Keratinocyte (primary cell): ENCODE data around the gene CSTB. TPM values are rescaled to one million over a fixed set of nuclear protein-coding genes. Genes with fewer than 3 reads are reported as not detected.

Source experiments
- DNase-seq: peaks from one replicate; pipeline ENCODE4 v3.0.0-alpha.2; 2011; ENCODE audit warnings: low read depth, missing footprints, low spot score
- FAIRE-seq: peaks from 2 replicates; lab custom pipeline; 2011; peaks lifted over from hg19 to GRCh38; lab: Jason Lieb, UNC
- H2AFZ ChIP-seq: 2 replicates; pipeline ENCODE4 v1.6.0; 2012; ENCODE audit warnings: low read length, control low read depth, inconsistent platforms; ENCODE audit not compliant: control insufficient read depth
- H3K27ac ChIP-seq: 2 replicates; pipeline ENCODE4 v1.5.1; 2011; ENCODE audit warnings: low read length; ENCODE audit not compliant: control insufficient read depth, insufficient read depth
- H3K27me3 ChIP-seq: 3 replicates; pipeline ENCODE4 v1.6.0; 2011; ENCODE audit warnings: low read length; ENCODE audit not compliant: control insufficient read depth, insufficient read depth; ENCODE audit errors: extremely low read depth
- H3K36me3 ChIP-seq, 2 experiments: 2 replicates in 1 of 2; 3 replicates in 1 of 2; pipeline ENCODE4 v1.5.1; 2011; ENCODE audit warnings: low read length in 2 of 2, mild to moderate bottlenecking in 1 of 2; ENCODE audit not compliant: control insufficient read depth in 2 of 2, insufficient read depth in 2 of 2; ENCODE audit errors: extremely low read depth in 1 of 2
- H3K4me1 ChIP-seq: 3 replicates; pipeline ENCODE4 v1.5.1; 2011; ENCODE audit warnings: low read length; ENCODE audit not compliant: control insufficient read depth, insufficient read depth; ENCODE audit errors: extremely low read depth
- H3K4me2 ChIP-seq: 3 replicates; pipeline ENCODE4 v1.6.0; 2011; ENCODE audit warnings: low read depth, low read length; ENCODE audit not compliant: control insufficient read depth, insufficient read depth; ENCODE audit errors: extremely low read depth
- H3K4me3 ChIP-seq, 3 experiments: fragments of 200-600 bp in 1 of 3; sonication (generic) in 1 of 3; 2 replicates in 2 of 3; 3 replicates in 1 of 3; pipeline ENCODE4 v1.5.1; 2011 to 2016; ENCODE audit warnings: low read length in 3 of 3, mild to moderate bottlenecking in 3 of 3, control low read depth in 2 of 3, inconsistent platforms in 1 of 3, low read depth in 1 of 3, mixed read lengths in 1 of 3, mixed run types in 1 of 3, moderate library complexity in 1 of 3; ENCODE audit not compliant: control insufficient read depth in 2 of 3, insufficient read depth in 2 of 3; ENCODE audit errors: extremely low read depth in 1 of 3
- H3K79me2 ChIP-seq: 2 replicates; pipeline ENCODE4 v1.6.0; 2012; ENCODE audit warnings: low read length; ENCODE audit not compliant: control insufficient read depth, insufficient read depth
- H3K9ac ChIP-seq: 3 replicates; pipeline ENCODE4 v1.6.0; 2011; ENCODE audit warnings: low read length; ENCODE audit not compliant: control insufficient read depth, insufficient read depth; ENCODE audit errors: extremely low read depth
- H3K9me1 ChIP-seq: 3 replicates; pipeline ENCODE4 v1.6.0; 2011; ENCODE audit warnings: low read length; ENCODE audit not compliant: control insufficient read depth, insufficient read depth; ENCODE audit errors: extremely low read depth
- H3K9me3 ChIP-seq: 2 replicates; pipeline ENCODE4 v1.5.1; 2012; ENCODE audit warnings: low read depth, low read length; ENCODE audit not compliant: control insufficient read depth
- H4K20me1 ChIP-seq: 3 replicates; pipeline ENCODE4 v1.6.0; 2011; ENCODE audit warnings: low read length; ENCODE audit not compliant: control insufficient read depth, insufficient read depth; ENCODE audit errors: extremely low read depth
- EZH2 ChIP-seq: IDR thresholded peaks from one replicate; pipeline ENCODE4 v1.6.1; 2012; ENCODE audit warnings: inconsistent platforms, mild to moderate bottlenecking, low read length, moderate library complexity
- dilution Hi-C: fragments of 300-500 bp; cut with MboI; formaldehyde crosslinking; loops from one replicate; pipeline ENCODE4 v1.7.0; 2020; ENCODE audit warnings: low sequenced_read_pairs; ENCODE audit not compliant: extremely low pct_ligation_motif_present
- polyA plus RNA-seq, 5 experiments: library from polyadenylated mRNA; depleted of rRNA in 3 of 5; stranded (reverse) in 3 of 5; stranded (forward) in 1 of 5; unstranded in 1 of 5; fragments of >200 nt; gene quantifications; 1 replicate in 1 of 5; 2 replicates in 3 of 5; 3 replicates in 1 of 5; pipeline versions ENCODE4 v1.2.1 to v1.2.3, GENCODE V29; 2011 to 2012; ENCODE audit warnings: missing spikeins in 2 of 5, low read depth in 1 of 5, low replicate concordance in 1 of 5
- TF ChIP-seq, protein P1 (sequence below), 3 experiments: IDR thresholded peaks in 1 of 3; conservative IDR thresholded peaks in 1 of 3; optimal IDR thresholded peaks in 1 of 3; 2 replicates in 2 of 3; 3 replicates in 1 of 3; pipeline versions ENCODE3 to v1.5.1; 2011; ENCODE audit warnings: low read length in 3 of 3, mild to moderate bottlenecking in 3 of 3, moderate library complexity in 2 of 3, control low read depth in 1 of 3, inconsistent platforms in 1 of 3; ENCODE audit not compliant: insufficient read depth in 2 of 3; ENCODE audit errors: extremely low read depth in 1 of 3

Gene CSTB
- polyA plus RNA-seq, 1 donor (not counting 4 experiments of a cell fraction or from before 2014, with no cell fraction given): 126 TPM

DNA sequence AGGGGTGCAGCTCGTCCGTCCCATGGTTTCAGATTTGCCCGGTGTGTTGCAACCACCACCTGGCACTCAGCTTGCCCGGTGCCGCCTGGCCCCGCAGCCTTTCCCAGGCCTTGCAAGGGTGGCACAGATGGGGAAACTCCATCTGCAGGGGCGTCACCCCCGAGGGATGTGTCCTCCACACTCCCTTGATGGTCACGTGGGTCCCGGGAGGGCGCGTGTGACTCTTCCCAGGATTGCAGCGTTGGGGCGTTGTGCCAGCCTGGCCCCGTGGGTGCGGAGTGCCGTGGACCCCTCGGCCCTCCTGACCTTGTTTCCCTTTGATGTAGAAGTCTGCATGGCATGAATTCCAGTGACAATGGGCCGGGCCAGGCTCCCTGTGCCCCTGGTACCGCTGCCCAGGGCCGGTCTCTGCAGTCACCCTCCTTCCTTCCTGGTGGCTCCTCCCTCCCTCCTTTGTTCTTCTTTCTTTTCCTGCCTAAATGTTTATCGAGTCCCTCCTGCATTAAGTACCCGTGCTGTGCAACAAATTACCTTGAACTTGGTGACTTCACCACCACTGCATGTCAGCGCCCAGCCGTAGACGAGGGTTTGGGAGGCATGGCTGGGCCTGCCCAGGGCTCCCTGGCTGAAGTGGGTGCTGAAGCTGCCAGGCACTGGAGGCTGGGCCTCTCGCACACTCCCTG, 36.2 kb upstream of the CSTB start:
- peak; percentile 90 for FAIRE-seq

DNA sequence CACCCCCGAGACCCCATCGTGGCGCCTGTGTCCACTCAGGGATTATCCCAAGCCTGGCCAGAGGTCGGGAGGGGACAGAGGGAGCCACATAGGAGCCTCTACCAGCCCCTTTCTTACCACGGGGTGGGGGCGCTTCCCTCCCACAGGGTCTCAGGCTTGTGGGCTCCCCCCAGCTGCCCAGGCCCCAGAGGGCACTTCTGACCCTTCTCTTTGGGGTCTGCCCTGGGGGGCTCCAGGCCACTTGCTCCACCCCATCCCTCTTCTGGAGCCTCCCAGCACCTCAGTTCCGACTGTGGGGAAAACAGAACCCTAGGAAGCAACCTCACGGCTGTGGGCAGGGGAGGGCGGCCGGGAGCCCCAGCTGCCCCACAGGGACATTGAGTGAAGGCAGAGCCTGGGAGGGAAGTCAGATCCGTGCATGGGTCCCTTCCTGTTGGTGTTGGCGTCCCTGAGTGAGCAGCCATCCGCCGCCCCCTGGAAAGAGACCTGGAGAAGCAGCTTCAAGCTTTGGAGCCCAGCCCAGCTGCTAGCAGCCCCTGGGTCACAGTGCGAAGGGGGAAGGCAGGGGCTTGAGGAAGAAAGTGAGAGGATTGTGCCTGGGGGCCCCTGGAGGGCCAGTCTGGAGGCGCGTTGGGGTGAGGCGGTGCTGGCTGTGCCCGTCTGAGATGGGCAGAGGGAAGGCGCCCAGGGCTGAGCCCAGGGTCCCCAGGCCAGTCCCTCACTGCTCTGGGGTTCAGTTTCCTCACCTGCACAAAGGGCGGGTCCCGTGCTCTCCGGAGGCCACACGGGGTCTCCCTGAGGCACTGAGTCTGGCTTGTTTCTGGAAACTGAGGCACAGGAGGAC, 35.4 kb upstream of the CSTB start:
- H3K4me3 ChIP-seq: peak overlapping the region; percentile 39 to 66 (median 58)
- no peaks in the 10 kb centered on the region for H3K36me3 ChIP-seq
- dilution Hi-C loops: no loop called here
- peak overlapping the region; percentile 93 for H3K4me2 ChIP-seq
- no peaks in the 10 kb centered on the region for H4K20me1 ChIP-seq
- H3K27me3 ChIP-seq: no peaks in the 10 kb centered on the region
- H2AFZ ChIP-seq: peak overlapping the region; percentile 90
- DNase-seq (no peak), FAIRE-seq (no peak)
- peaks cover 55% of the 10 kb centered on the region for H3K4me1 ChIP-seq
- H3K9me3 ChIP-seq: no peaks in the 10 kb centered on the region
- H3K27ac ChIP-seq: peak overlapping the region; percentile 66
- no peaks in the 10 kb centered on the region for H3K9me1 ChIP-seq
- no peaks in the 10 kb centered on the region for H3K79me2 ChIP-seq
- peak overlapping the region; percentile 69 for H3K9ac ChIP-seq
- TF ChIP-seq, protein P1, sequence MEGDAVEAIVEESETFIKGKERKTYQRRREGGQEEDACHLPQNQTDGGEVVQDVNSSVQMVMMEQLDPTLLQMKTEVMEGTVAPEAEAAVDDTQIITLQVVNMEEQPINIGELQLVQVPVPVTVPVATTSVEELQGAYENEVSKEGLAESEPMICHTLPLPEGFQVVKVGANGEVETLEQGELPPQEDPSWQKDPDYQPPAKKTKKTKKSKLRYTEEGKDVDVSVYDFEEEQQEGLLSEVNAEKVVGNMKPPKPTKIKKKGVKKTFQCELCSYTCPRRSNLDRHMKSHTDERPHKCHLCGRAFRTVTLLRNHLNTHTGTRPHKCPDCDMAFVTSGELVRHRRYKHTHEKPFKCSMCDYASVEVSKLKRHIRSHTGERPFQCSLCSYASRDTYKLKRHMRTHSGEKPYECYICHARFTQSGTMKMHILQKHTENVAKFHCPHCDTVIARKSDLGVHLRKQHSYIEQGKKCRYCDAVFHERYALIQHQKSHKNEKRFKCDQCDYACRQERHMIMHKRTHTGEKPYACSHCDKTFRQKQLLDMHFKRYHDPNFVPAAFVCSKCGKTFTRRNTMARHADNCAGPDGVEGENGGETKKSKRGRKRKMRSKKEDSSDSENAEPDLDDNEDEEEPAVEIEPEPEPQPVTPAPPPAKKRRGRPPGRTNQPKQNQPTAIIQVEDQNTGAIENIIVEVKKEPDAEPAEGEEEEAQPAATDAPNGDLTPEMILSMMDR (optimal IDR thresholded peaks at IDR 0.05 in 1 of 3, IDR thresholded peaks at IDR 0.05 in 1 of 3, conservative IDR thresholded peaks at IDR 0.05 in 1 of 3; ENCODE audit: extremely low read depth in 1 of 3, insufficient read depth in 2 of 3, low read length in 3 of 3): no peak
- TF ChIP-seq EZH2: no peak

More for the DNA sequence above, 36.2 kb upstream of the CSTB start:
- Histone ChIP-seq H3K4me2 (peak overlapping the region; percentile 93), H3K4me1 (peaks cover 55% of the 10 kb centered on the region), H3K36me3 (no peaks in the 10 kb centered on the region), H4K20me1 (no peaks in the 10 kb centered on the region), H3K4me3 (peak overlapping the region; percentile 39 to 66 (median 58)), H3K9ac (peak overlapping the region; percentile 69), H3K9me3 (no peaks in the 10 kb centered on the region), H3K79me2 (no peaks in the 10 kb centered on the region), H3K27me3 (no peaks in the 10 kb centered on the region), H3K9me1 (no peaks in the 10 kb centered on the region), H3K27ac (peak overlapping the region; percentile 66), H2AFZ (peak overlapping the region; percentile 90)
- peak; percentile 52 for DNase-seq
- dilution Hi-C loops: no loop called here
- TF ChIP-seq, protein P1 (optimal IDR thresholded peaks at IDR 0.05 in 1 of 3, IDR thresholded peaks at IDR 0.05 in 1 of 3, conservative IDR thresholded peaks at IDR 0.05 in 1 of 3; ENCODE audit: extremely low read depth in 1 of 3, insufficient read depth in 2 of 3, low read length in 3 of 3): no peak
- no peak for TF ChIP-seq EZH2
